ENCODE data around the gene ZNF462.

The ZNF462 gene

GRCh38 chr9:106830527-106831150 lies 32.3 kb upstream of the ZNF462 start:
- no peak for TF ChIP-seq CTCF (IDR thresholded peaks at IDR 0.05)

GRCh38 chr9:106834888-106835287 lies 28.1 kb upstream of the ZNF462 start:
- TF ChIP-seq CTCF (IDR thresholded peaks at IDR 0.05) = no peak

- no peak for TF ChIP-seq CTCF (IDR thresholded peaks at IDR 0.05)
Measured at GRCh38 chr9:106835840-106836239, 27.1 kb upstream of the ZNF462 start.

- TF ChIP-seq CTCF (IDR thresholded peaks at IDR 0.05) = no peak
Measured at GRCh38 chr9:106843371-106843770, 19.6 kb upstream of the ZNF462 start.

GRCh38 chr9:106846307-106846706 lies 16.7 kb upstream of the ZNF462 start:
- TF ChIP-seq CTCF (IDR thresholded peaks at IDR 0.05) = no peak

- TF ChIP-seq CTCF (IDR thresholded peaks at IDR 0.05) = no peak
Measured at GRCh38 chr9:106846857-106847256, 16.1 kb upstream of the ZNF462 start.

- TF ChIP-seq CTCF (IDR thresholded peaks at IDR 0.05) = no peak
Measured at GRCh38 chr9:106857811-106858470, 5.0 kb upstream of the ZNF462 start.
